Measurements from ENCODE around the gene LHX4.
"Not testable (repeated sequence)": the region's sequence is repeated elsewhere in the genome, so short reads cannot be mapped to it uniquely, and the experiment has no call there.

The LHX4 gene

DNA sequence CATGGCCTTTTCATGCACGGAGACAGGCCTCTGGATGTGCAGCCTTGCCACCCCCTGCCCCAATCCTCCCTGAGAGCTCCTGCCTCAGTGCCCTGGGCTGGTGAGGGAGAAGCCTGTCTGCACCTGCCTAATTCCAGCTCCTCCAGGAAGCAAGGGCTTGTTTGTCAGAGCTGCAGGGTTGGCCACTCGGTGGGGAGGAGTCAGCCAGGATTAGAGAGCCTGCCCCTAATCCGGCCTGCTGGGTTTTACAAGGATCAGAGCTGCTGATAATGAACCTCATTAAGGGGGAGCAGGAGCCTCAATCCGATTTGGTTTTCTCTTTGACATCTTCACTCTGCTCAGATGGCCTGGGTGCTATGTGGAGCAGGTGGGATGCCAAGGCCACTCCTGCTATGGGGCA, 31.9 kb upstream of the LHX4 start:
- DNase-seq, result no peak

DNA sequence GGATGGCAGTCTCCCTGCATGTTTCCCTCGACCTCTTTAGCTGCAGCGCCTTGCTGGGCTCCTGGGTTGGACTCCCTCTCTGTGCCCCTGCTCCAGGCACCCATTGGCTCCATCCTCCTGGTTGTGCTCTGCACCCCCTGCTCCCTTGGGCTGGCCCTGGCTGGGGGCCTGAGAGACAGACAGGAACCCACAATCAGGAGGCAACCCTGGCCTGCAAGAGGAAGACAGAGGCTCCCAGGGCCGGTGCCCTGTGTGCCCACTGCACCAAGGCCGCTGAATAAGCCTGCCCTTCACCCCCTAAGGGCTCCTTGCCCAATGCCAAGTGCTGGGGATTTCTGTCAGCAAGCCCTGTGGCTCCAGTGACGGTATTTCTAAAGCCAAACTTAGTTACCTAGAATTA, 31.5 kb upstream of the LHX4 start:
- DNase-seq, result no peak

DNA sequence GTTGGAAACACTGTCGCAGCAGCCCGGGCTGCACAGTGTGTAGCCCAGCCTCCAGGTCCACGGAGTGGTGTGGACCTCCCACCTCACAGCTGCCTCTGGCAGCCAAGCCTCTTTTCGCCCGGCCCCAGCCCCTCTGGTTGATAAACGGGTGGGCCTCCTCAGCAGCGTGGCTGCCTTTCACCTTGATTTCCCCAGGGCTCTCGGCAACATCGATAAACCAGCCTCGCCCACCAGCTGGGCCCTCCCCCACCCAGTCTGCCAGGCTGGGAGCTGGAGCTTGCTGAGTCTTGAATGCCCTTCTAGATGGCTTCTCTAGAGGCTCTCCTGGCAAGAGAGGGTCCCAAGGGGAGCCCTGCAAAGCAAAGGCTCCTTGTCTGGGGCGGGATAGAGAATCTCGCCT, 31.0 kb upstream of the LHX4 start:
- DNase-seq, result no peak

DNA sequence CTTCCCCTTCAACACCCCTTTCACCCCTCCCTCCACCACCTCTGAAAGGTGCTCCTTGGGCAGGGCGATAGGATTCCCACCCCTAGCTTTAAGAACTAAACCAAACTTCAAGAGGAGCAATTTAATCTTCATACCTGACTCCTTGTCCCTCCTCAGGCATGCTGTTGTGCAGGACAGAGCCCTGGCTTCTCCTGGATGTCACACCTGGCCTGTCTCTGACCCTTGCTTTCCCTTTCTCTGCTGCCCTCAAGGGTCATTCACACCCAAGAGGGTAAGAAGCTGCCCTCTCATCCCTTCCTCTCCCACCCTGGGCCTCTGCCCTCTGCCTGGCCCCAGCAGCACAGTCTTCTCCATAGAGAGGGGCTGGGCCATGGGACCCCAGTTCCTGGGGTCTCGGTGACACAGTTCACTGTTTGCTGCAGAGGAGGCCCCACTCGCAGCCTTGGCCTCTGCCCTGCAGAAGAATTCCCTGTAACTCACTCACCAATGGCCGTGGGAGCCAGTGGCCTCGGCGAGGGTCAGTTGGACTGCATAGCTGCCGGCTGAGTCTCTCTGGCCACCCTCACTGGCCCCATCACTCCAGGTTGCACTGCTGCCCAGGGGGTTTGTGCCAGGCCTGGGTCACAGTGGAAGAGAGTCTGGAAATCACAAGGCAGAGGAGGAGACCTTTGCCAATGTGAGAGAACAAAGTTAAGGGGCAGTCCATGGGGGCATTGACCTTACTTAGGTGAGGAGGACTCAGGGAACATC, 28.4 kb upstream of the LHX4 start:
- no peak for DNase-seq

DNA sequence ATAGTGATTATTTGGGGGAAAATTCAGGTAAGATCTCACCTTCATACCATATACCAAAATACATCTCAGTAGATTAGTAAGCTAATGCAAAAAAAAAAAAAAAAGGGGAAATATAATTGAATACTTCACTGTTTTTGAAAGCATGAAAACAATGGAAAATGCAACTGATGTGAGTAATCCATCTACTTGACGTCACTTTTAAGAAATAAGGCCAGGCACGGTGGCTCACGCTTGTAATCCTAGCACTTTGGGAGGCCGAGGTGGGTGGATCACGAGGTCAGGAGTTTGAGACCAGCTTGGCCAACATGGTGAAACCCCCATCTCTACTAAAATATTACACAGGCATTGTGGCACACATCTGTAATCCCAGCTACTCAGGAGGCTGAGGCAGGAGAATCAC, 27.5 kb upstream of the LHX4 start:
- DNase-seq, result not testable (repeated sequence)

DNA sequence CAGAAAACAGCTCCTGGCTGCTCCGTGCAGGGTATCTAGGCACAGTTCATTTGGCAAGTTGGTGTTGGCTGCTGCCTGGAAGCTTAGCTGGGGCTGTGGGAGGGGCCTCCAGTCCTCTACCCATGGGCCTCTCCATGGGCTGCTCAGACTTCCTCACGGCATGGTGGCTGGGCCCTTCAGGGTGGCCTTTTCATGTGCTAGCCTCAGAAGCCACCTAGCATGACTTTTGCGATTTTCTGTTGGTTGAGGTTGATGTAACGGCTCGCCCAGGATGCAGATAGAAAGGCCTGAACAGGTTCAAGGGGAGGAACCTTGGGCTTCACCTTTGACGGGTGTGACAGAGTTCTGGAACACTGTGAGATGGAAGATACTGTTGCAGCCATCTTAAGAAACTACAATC, 25.8 kb upstream of the LHX4 start:
- DNase-seq, result no peak

DNA sequence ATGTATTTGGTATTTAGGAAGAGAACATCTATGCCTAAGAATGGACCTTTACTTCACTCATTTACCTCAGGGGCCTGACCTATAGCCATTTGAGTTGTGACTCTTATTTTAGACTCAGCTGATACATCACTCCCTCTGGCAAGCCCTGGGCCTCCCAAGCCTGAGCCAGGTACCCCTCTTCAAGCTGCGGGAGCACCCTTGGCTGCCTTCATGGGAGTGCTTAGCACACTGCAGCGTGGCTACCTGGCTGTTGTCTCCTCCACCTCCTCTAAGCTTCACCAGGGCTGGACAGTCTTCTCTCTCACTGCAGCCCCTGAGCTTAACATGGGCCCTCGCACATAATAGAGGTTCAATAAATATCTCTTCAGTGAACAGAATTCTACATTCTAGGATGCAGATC, 23.5 kb upstream of the LHX4 start:
- DNase-seq, result no peak

DNA sequence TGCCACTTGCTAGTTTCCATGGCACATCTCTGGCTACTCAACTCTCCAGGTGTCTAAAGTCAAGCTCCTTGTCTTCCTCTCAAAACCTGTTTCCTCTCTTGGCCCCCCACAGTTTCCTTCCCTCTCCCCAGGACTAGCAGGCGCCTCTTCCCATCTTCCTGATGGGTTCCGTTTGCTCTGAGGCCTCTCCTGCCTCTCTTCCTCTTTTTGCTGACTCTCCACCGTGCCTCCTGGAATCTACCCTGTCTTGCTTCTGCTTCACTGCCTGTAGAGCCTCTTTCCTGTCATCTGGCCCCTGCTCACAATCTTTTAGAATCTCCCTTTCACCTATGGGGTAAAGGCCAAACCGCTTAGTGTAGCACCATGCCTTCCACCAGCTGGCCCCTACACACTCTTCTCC, 21.8 kb upstream of the LHX4 start:
- DNase-seq, result no peak

DNA sequence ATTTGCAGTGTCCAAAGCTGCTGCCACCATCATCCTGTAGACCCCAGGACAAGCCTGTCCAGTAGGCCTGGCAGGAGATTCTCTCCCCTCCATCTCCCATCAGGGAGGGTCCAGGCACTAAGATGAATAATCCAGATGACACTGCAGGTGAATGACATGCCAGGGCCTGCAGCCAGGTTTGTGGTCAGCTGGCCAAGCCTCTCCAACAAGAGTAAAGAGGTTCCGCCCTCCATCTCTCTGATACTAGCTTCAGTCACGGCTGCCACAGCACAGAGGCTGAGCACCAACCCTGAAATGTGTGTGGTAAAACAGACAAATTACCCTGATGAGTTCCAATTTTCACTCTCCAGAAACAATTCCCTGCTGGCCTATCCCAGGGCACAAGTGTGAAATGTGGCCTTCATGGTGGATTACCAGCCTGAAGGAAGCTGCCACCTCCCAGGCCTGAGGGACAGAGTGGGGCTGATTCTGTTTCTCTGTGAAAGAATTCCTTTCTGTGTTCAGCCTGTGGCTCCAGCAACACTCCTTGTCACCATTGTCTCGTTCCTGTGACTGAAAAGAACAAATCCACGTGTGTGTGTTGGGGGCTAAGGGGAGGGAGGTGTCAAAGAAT, 19.9 kb upstream of the LHX4 start:
- DNase-seq, result no peak

DNA sequence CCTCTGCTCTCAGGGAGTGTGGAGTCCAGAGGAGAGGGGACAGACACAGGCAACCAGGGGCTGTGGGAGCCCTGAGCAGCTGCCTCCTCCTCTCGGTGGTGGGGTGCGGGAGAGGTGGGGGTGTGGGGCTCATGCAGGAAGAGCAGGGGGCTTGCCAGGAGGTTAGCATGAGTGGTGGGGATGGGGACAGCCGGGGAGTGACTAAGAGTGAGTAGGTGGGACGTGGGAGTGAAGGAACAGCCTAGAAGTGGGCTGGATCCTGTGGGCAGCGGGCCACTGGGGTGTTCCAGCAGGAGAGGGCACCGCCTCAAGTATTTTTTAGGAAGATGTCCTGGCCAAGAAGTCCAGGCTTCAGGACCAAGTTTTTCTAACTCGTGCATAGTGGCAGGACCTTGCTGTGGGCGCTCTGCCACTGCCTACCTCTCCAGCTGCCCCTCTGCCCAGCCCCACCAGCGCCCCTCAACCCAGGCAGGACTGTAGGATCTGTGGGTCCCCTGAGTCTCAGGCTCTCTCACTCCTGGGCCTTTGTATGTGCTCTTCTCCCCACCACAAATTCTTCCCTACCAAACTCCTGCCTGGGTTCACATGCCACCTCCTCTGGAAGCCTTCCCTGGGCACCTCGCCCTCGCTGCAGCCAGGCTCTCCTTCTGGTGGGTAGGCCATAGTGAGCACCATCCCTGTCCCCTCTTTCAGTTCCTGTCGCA, 18.8 kb upstream of the LHX4 start:
- DNase-seq, result no peak

DNA sequence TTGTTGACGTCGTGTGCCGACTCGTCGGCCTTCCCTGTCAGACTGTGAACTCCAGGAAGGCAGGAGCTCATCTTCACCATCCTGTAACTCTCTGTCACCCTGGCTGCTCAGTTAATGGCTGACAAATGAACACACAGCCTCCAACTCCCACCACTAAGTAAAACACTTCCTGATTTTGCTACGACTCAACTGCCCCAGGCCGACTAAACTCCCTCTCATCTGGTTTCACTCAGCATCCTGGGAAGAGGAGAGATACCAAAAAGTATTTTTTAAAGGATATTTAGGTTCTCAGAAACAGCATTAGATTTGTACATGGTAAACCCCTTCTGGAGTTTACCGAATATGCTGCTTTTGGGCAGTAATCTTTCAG, 18.2 kb upstream of the LHX4 start:
- no peak for DNase-seq

DNA sequence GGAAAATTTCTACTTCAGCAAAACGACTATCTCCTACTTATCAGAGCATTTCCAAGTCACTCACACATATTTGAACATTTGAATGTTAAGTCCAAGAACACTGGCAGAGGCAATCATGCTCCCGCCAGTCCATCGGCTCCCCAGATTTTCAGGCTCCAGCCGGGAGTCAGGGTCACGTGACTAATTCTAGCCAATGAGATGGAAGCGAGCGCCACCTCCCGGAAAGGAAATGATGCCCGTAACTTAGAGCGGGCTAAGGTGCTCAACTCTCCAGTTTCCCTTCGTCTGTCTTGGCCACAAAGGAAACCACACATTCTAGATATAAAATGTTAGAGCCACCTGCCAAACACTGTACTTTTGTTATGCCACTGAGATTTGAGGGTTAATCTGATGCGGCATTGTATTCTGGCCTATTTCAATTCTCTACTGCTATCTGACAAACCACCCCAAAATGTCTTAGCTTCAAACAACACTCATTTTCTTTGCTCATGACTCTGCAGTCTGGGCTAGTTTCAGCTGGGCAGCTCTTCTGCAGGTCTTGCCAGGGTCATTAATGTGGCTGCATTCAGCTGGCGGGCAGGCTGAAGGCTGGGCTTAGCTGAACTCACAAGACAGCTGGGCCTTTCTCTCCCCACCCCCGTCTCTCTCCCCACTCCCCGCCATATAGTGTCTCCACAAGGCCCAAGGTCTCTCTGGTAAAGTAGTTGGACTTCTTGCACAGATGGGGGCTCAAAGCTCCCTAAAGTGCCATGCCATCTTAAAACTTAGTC, 16.5 kb upstream of the LHX4 start:
- DNase-seq, result peak; percentile 74 to 78

DNA sequence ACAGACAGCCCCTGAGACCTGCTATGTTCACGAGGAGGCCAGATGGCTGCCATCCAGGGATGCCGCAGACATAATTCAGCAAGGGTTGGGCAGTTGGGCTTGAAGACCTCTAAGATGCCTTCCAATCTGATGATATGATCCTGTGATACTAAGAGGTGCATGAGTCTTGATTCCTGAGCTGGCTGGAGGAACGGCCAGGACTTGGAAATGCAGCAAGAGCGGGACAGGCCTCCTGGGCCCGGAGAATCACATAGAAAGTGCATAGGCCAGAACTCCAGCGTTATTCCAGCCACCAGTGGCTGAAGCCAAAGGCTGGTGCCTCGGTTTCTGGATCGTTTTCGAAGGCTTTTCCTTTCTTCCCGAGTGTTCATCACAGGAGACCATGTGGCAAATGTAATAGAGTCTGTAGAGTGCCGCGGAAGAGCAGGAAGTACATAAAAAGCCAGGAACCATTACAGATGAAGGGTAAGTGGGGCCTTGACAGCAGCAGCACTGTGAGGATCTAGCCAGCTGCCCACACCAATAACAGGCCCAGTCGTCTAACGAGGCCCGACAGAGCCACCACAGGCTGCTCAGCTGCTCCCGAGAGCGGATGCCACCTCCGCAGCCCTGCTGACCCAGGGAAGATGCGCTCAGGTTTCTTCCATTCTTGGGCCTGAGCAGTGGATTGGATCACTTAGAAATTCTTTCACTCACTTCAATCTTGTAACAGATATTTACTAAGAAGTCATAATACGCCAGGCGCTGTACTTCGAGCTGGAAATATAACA, 14.0 kb upstream of the LHX4 start:
- no peak for DNase-seq

DNA sequence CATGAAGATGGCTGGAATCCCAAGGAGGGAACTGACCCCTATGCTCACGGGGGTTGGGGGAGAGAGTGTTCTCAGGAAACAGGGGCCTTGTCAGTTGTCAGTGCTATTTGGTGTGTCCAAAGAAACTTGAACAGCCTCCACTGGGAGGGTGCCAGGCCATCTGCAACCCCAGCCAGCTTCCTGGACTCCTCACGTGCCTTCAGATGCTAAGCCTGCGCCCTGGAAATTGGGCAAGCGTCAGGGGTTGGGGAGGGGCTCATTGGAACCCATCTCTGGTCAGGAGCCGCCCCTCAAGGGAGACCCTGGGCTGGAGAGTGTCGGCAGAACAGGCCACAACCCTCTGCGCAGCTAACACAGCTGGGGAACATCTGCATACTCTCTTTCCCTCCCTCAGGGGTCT, 13.1 kb upstream of the LHX4 start:
- no peak for DNase-seq

DNA sequence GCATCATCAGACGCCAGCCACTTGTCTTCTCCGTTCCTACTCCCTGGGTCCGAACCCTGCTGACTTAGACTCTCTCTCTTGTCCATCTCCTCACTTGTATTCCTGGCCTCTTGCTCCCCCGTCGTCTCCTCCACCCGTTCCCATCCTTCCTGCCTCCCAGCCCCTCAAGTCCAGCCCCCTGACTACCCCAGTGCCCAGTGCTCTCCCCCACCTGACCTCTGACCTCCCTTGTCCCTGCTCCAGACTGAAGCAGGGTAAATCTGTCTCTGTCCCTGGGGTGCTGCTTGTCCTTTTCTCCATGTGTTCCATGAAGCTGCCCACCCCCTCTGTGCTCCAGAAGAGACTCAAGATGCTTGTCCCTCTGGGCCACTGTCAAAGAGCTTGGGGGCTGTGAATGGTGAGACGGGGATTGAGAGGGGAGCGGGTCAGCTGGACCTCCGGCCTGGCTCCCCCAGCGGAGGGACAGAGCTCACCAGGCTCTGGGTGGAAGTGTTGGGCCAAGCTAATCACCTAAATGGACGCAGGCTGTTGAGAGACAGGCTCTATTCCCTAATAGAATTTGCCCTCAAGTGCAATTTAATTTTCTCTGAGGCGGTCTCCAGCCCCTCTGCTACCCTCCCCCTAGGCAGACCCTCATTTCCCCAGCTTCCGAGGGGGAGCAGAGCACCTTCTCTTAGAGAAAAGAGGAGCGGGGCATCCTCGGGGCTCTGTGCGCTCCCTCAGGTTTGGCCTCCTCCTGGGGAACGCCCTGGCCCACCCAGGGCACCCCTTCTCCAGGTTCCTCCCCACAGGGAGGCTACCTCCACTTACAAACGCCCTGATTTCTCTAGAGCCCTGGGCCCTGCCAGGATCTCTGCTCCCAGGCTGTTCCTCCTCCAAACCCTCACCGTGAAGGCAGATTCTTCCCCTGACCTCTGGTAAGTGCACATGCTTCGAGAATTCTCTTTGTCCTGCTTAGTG, 11.0 kb upstream of the LHX4 start:
- DNase-seq, result no peak

DNA sequence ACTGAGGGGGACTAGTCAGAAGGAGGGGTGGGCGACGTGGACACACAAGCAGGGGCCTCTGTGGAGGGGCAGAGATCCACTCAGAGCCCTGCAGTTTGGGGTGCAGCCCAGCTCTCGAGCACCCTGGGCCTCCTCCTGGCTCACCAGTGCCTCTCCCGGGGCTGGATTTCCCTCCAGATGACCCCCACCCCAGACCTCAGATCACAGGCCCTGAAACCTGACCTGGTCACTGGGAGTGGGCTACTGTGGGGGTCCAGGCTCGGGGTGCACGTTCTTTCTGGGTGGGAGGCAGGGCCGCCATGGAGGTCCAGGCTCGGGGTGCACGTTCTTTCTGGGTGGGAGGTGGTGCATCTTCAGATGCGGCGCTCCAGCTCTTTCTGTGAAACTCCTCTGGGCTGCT, 10.3 kb upstream of the LHX4 start:
- DNase-seq, result no peak

DNA sequence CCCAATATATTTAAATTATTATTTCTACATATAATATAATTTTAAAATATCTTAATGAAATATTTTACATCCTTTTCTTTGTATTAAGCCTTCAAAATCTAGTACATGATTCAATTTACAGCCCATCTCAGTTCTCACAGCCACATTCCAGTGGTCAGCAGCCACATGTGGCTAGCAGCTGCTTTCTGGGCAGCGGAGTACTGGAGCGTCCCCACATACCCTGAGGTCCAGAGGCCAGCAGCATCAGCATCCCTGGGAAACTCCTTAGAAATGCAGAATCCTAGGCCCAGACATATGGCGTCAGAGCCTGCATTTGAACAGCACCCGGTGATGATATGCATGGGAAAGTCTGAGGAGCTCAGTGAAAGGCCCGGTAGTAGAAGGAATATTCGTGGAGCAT, 8.6 kb upstream of the LHX4 start:
- DNase-seq, result no peak

DNA sequence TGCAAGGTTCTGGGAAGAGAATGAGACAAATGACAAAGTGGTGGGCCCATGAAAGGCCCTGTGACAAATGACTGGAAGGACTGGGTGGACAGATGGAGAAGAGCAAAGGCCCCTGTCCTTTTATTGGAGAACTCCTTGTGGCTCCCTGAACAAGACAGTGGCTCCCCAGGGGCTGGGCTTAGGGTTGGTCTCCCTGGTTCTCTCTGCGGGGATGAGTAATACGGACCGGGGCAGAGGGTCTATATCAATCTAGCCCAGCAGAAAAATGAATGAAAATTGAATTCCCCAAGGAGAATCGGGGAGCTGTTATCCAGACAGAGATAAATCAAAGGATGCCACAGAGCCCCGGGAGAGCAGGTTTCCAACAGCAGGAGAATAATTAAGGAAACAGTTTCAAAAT, 5.2 kb upstream of the LHX4 start:
- no peak for DNase-seq

DNA sequence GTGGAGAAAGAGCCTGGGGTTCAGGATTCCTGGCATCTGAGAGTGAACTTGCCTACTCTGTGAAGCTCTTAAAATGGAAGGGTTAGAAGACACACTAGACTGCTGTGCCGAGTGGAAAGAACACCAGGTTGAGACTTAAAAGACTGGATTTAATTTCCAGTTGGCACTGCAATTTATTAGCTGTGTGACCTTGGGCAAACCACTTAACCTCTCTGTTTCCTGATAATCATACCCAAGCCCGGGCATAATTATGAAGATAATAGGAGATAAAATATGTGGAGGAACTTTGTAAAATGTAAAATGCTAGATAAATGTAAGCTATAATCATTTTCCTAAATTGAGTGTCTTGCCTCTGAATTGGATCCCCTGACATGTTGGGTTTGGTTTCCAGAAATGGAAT, 4.7 kb upstream of the LHX4 start:
- DNase-seq, result no peak

DNA sequence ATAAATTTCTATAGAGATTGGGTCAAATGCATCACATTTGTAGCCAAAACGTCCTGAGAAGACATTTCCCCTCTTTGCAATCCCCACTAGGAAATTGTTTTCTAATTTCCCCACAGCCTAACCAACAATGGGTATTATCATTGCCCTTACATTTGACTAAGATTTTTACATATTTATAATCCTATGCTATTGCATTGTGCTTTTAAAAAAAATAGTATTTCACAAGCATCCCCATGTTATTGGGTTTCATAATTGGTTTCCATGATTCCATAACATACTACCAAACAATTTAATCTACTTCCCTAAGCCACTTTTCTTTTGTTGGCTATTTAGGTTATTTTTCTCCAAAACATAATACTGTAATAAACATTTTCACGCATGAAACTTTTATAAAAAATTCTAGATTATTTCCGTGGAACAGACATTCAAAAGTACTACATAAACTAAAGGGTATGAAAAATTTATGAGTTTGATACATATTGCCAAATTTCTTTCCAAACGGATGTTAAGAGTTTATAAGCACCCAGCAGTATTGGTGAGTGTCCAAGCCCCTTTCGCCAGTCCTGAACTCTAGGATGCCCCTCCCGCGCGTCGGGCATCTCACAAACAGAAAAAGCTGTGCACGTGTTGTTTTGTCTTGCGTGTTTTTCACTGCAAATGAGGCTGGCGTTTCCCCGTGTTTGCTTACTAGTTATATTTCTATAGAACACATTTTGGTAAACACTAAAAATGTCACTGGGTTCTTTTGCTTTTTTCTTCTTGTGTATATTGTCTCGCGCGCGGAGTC, 2.0 kb upstream of the LHX4 start:
- no peak for DNase-seq

Data from activated T-cell treated with anti-CD3 and anti-CD28 coated beads, Interleukin-2, amount 50 U/mL, for 48 hours (primary cell).